Osteocyte (in vitro differentiated cells): Measurements from ENCODE around the gene LFNG. TPM values are rescaled to one million over a fixed set of nuclear protein-coding genes. Genes with fewer than 3 reads are reported as not detected.
"Not testable (repeated sequence)": the region's sequence is repeated elsewhere in the genome, so short reads cannot be mapped to it uniquely, and the experiment has no call there.

ENCODE experiments used
- DNase-seq: peaks from one replicate; pipeline ENCODE4 v3.0.0; 2021; ENCODE audit warnings: mixed read lengths; ENCODE audit not compliant: unreplicated experiment; ENCODE audit errors: extremely low spot score
- H3K27ac Mint-ChIP-seq: one replicate; pipeline ENCODE4 v1.8.0; 2021; ENCODE audit warnings: mild to moderate bottlenecking, mixed read lengths; ENCODE audit not compliant: unreplicated experiment
- H3K27me3 Mint-ChIP-seq: one replicate; pipeline ENCODE4 v1.8.0; 2021; ENCODE audit warnings: mixed read lengths; ENCODE audit not compliant: unreplicated experiment
- H3K36me3 Mint-ChIP-seq: one replicate; pipeline ENCODE4 v1.8.0; 2021; ENCODE audit warnings: mixed read lengths; ENCODE audit not compliant: unreplicated experiment
- H3K4me1 Mint-ChIP-seq: one replicate; pipeline ENCODE4 v1.8.0; 2021; ENCODE audit warnings: mixed read lengths; ENCODE audit not compliant: unreplicated experiment
- H3K4me3 Mint-ChIP-seq: one replicate; pipeline ENCODE4 v1.8.0; 2021; ENCODE audit warnings: mild to moderate bottlenecking, moderate library complexity, mixed read lengths; ENCODE audit not compliant: unreplicated experiment
- H3K9me3 Mint-ChIP-seq: one replicate; pipeline ENCODE4 v1.8.0; 2021; ENCODE audit warnings: mixed read lengths; ENCODE audit not compliant: unreplicated experiment
- total RNA-seq: library from RNA; stranded (reverse); gene quantifications from 2 replicates; pipeline ENCODE4 v1.2.1, GENCODE V29; 2021
- TF ChIP-seq, protein P1 (sequence below): fragments of 200-600 bp; sonication (generic); IDR thresholded peaks from 2 replicates; pipeline ENCODE4 v1.5.0; 2021; ENCODE audit warnings: antibody characterized with exemption, mild to moderate bottlenecking, moderate library complexity

The LFNG gene
- total RNA-seq, 1 donor from 2014 or later = 23.3 TPM

DNA sequence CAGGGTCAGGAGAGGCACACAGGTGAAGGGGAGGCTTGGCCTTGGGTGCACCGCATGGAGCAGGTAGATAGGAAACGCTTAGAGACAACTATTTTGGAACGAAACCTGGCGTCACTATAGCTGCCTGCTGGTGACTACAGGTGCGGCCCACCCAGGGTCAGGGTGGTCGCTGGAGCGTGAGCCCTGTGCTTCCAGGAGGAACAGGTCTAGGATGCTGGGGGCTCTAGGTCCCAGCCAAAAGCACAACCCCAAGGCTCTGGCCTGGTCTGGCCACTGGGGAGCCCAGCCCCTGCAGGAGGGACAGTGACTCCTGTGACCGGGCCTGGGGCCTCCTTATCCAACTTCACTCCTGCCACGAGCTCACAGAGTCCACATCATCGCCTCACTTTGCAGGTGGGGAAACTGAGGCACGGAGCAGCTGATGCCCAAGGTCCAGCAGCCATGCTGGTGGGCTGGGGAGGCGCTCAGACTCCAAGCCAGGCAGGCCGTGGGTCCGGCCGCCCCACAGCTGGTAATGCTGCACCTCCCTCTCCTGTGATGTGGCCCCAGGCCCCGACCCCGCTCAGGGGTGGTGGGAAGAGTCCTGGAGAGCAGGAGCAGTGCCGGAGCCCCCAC, 9.0 kb downstream of the LFNG start:
- H3K4me1 Mint-ChIP-seq = peaks cover 57% of the 10 kb centered on the region
- TF ChIP-seq, protein P1, sequence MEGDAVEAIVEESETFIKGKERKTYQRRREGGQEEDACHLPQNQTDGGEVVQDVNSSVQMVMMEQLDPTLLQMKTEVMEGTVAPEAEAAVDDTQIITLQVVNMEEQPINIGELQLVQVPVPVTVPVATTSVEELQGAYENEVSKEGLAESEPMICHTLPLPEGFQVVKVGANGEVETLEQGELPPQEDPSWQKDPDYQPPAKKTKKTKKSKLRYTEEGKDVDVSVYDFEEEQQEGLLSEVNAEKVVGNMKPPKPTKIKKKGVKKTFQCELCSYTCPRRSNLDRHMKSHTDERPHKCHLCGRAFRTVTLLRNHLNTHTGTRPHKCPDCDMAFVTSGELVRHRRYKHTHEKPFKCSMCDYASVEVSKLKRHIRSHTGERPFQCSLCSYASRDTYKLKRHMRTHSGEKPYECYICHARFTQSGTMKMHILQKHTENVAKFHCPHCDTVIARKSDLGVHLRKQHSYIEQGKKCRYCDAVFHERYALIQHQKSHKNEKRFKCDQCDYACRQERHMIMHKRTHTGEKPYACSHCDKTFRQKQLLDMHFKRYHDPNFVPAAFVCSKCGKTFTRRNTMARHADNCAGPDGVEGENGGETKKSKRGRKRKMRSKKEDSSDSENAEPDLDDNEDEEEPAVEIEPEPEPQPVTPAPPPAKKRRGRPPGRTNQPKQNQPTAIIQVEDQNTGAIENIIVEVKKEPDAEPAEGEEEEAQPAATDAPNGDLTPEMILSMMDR = no peak
- H3K36me3 Mint-ChIP-seq = peaks cover 4% of the 10 kb centered on the region
- peak overlapping the region; percentile 87 for H3K27ac Mint-ChIP-seq
- H3K9me3 Mint-ChIP-seq = no peaks in the 10 kb centered on the region
- peak overlapping the region; percentile 53 for H3K4me3 Mint-ChIP-seq
- no peaks in the 10 kb centered on the region for H3K27me3 Mint-ChIP-seq
- DNase-seq = no peak

DNA sequence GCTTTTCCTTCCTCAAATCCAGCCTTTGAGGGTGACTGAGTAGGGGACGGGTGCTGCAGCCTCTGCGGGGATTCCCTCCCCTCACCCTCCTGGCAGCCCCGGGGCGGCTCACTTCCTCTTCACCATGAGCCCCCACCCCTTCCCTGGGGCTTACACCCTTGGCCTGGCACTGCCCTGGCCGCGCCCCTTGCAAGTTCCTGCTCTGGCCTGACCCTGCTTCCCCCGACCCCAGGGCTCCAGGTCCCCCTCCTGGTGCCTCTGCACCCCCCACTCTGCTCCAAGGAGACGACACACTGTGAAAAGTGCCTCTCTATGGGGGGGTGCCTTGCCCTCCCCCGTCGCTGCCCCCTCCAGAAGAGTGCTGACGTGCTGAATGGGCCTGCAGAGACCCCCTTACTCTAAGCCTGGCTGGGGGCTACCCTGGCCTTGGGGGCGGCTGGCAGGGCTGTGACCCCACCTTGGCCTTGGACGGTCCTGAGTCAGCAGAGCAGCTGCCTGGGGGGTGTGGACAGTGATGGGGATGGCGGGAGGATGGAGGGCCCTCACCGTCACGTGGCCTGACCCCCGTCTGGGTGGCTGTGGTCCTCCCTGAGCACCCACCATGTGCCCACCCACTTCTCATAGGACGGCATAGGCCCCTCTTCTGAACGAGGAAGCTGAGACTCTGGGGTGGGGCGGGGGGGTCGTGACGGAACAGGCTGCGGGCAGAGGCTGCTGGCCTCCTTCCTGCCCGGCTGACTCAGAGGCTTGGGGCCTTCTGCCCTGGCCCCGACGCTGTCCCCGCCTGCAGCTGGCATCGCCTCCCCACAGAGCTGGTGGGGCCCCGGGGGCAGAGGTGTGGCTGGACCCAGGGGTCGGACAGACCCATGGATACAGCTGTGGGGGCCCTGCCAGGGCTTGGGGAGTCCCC, 9.8 kb downstream of the LFNG start:
- no peak for DNase-seq
- TF ChIP-seq, protein P1 = no peak
- H3K4me1 Mint-ChIP-seq = peaks cover 51% of the 10 kb centered on the region
- H3K27me3 Mint-ChIP-seq = no peaks in the 10 kb centered on the region
- H3K27ac Mint-ChIP-seq = peak overlapping the region; percentile 23
- H3K36me3 Mint-ChIP-seq = peaks cover 4% of the 10 kb centered on the region
- H3K4me3 Mint-ChIP-seq = no peak overlapping the region
- H3K9me3 Mint-ChIP-seq = no peaks in the 10 kb centered on the region

DNA sequence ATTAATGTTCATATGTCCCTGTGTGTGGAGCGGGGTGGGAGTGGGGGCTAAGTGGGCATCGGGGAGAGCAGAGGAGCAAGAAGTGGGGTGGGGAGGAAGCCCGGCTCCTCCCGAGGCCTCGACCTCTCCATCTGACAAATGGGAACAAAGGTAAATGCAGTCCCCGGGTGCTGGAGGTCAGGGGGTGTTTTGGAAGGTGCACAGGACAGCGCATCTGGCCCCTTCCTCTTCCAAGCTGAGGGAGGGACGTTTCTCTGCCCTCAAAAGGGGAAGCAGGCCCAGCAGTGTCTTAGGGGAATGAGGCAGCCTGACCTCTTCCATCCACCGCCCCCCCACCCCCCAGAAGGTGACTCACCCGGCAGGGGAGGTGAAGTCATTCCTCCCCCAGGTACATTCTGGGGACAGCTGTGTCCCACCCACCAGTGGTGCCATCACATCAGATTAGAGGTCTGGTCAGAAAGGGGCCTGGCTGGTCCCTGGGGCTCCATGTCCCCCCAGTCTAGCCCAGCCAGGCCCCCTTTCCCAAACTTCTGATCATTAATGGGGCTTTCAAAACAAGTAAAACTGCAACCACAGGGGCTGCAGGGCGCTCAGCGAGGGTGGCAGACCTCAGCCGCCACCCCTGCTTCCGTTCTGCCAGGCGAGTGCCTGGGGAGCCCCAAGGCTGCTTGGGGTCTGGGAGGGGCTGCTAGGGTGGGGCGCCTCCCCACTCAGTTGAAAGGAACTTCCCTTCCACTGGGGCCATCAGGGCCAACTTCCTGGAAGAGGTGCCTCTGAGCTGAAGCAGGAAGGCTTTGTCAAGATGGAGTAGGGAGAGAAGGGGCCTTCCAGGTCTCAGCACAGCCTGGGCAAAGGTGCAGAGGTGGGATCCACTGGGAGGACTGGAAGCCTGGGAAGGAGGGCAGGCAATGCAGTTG, 10.8 kb downstream of the LFNG start:
- DNase-seq = no peak
- H3K27me3 Mint-ChIP-seq = no peaks in the 10 kb centered on the region
- no peak overlapping the region for H3K4me3 Mint-ChIP-seq
- TF ChIP-seq, protein P1 = no peak
- H3K4me1 Mint-ChIP-seq = peaks cover 50% of the 10 kb centered on the region
- no peaks in the 10 kb centered on the region for H3K9me3 Mint-ChIP-seq
- H3K27ac Mint-ChIP-seq = peak overlapping the region; percentile 52
- peaks cover 4% of the 10 kb centered on the region for H3K36me3 Mint-ChIP-seq

DNA sequence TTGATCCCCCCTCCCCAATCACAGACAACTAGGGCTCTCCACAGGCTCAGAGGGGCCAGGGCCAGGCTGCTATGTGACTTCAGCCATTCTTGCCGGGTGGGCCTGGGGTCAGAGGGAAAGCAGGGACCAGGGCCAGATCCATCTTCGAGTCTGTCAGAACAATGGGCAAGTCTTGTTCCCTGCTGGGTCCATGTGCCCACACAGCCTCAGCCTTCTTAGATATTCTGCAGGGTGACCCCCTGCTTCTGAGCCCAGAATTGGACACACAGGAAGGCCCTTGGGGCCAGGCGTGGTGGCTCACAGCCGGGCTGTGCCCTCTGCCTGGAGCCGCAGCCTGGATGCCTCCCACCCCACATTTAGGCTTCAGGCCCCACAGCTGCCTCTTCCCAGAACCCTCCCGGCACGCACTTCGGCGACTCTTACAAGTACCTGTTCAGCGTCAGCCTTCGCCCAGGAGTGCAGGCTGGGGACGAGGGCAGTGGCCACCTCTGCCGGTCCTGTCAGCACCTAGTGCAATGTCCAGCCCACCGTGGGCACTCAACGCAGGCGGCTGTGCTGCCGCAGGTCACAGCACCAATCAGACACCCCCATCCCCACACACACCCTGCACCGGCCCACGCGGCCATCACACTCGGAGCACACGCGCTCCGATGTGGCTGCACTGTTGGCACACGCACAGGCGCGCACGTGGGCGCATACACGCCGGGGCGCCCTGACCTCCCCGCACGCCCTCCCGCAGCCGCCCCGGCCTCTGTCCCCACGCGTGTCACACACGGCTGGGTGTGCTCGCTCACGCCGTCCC, 11.6 kb downstream of the LFNG start:
- H3K4me1 Mint-ChIP-seq = peaks cover 43% of the 10 kb centered on the region

DNA sequence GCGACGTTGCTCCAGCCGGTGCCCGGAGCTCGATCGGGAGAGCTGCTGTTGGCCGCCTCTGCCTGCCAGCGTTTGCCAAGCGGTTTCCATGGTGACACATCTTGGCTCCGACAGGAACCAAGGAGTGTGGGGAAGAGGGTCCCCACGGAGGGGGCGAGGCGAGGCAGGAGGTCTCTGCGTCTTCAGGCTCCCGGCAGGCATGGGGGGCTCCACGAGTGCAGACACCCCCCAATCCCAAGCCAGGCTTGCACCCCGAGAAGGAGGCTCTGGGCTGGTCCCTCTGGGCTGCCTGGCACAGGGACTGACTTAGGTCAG, 12.2 kb downstream of the LFNG start:
- H3K27ac Mint-ChIP-seq, H3K4me3 Mint-ChIP-seq, H3K36me3 Mint-ChIP-seq, H3K27me3 Mint-ChIP-seq, DNase-seq, H3K9me3 Mint-ChIP-seq: not testable (repeated sequence)
- peaks cover 41% of the 10 kb centered on the region for H3K4me1 Mint-ChIP-seq

More for the DNA sequence above, 11.6 kb downstream of the LFNG start:
- H3K27me3 Mint-ChIP-seq, DNase-seq, H3K4me3 Mint-ChIP-seq, H3K9me3 Mint-ChIP-seq, H3K36me3 Mint-ChIP-seq: not testable (repeated sequence)
- peak overlapping the region; percentile 52 for H3K27ac Mint-ChIP-seq

DNA sequence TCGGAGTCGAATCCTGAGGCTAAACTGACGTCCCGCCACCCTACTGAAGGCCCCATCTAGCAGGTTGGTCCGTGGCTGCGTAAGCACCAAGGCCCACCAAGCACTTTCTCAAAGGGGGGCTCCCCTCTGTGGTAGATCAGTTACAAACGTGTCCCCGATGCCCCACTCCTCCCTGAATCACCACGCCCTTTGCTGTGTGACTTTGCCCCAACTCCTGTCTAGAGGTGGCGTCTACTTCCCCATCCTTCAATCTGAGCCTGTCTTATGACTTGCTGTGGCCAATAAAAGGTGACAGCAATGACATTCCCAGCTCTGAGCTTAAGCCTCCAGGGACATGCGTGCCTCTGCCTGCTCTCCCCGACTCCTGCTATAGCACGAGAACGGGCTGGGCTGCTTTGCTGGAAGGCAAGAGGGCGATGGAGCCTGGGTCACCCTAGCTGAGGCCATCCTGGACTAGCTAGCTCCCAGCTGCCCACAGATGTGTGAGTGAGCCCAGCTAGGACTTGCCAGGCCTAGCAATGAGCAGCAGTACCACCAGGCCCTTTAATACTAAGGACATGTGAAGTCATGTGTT, 12.7 kb downstream of the LFNG start:
- DNase-seq, H3K27me3 Mint-ChIP-seq, H3K27ac Mint-ChIP-seq, H3K36me3 Mint-ChIP-seq, H3K9me3 Mint-ChIP-seq, H3K4me3 Mint-ChIP-seq: not testable (repeated sequence)
- H3K4me1 Mint-ChIP-seq = peaks cover 38% of the 10 kb centered on the region

DNA sequence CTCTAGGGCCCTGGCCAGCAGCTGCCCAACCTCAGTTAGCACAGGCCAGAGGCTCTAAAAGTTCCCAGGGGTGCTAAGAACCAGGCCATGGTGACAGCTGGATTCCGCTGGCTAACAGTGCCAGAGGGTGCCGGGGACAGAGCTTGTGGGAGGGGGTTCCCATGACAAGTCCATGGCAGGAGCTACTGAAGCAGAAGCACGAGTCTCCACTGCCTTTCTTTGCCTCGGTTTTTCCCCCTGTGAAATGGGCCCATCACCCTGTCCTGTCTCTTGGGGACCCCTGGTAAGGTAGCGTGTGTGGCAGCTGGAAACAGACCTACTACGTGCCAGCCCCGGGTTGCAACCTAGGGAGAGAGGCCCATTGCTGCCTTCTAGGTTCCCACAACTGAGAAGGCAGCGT, 13.2 kb downstream of the LFNG start:
- H3K9me3 Mint-ChIP-seq, DNase-seq, H3K27ac Mint-ChIP-seq, H3K4me3 Mint-ChIP-seq, H3K36me3 Mint-ChIP-seq, H3K27me3 Mint-ChIP-seq: not testable (repeated sequence)
- H3K4me1 Mint-ChIP-seq = peaks cover 33% of the 10 kb centered on the region

DNA sequence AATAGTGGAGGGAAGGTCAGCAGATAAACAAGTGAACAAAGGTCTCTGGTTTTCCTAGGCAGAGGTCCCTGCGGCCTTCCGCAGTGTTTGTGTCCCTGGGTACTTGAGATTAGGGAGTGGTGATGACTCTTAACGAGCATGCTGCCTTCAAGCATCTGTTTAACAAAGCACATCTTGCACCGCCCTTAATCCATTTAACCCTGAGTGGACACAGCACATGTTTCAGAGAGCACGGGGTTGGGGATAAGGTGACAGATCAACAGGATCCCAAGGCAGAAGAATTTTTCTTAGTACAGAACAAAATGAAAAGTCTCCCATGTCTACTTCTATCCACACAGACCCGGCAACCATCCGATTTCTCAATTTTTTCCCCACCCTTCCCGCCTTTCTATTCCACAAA, 14.0 kb downstream of the LFNG start:
- H3K36me3 Mint-ChIP-seq, H3K27ac Mint-ChIP-seq, DNase-seq, H3K27me3 Mint-ChIP-seq, H3K4me3 Mint-ChIP-seq, H3K9me3 Mint-ChIP-seq: not testable (repeated sequence)
- peaks cover 25% of the 10 kb centered on the region for H3K4me1 Mint-ChIP-seq
